ENCODE results near the gene MS4A8. TPM values are rescaled to one million over a fixed set of nuclear protein-coding genes. Genes with fewer than 3 reads are reported as not detected.
"Not testable (repeated sequence)": the region's sequence is repeated elsewhere in the genome, so short reads cannot be mapped to it uniquely, and the experiment has no call there.

MS4A8 gene
- polyA plus RNA-seq, 6 donors from 2014 or later = not detected

- no peak for ATAC-seq (ENCODE audit: low read depth in 2 of 2)
- DNase-seq = no peak
- Mint-ChIP-seq H3K27me3 (peaks cover 17 to 45% (median 44%) of the 10 kb centered on the region in 3 donors), H3K36me3 (no peaks in the 10 kb centered on the region), H3K4me3 (no peak overlapping the region), H3K27ac (peak overlapping the region in 1 of 6 donors; percentile 66), H3K9me3 (peaks cover 0 to 8% (median 4%) of the 10 kb centered on the region in 7 donors), H3K4me1 (no peaks in the 10 kb centered on the region)
These were observed 41.2 kb downstream of the MS4A8 start for GRCh38 chr11:60740573-60740972.

- Mint-ChIP-seq H3K4me3 (no peak overlapping the region), H3K27ac (peak overlapping the region in 1 of 6 donors; percentile 49), H3K36me3 (no peaks in the 10 kb centered on the region), H3K9me3 (peaks cover 0 to 9% (median 4%) of the 10 kb centered on the region in 7 donors), H3K4me1 (no peaks in the 10 kb centered on the region), H3K27me3 (peaks cover 10 to 46% (median 43%) of the 10 kb centered on the region in 3 donors)
- DNase-seq (no peak), ATAC-seq (ENCODE audit: low read depth in 2 of 2) (no peak)
These were observed 42.0 kb downstream of the MS4A8 start for GRCh38 chr11:60741421-60741820.

GRCh38 chr11:60743058-60743457, 43.6 kb downstream of the MS4A8 start:
- no peak for DNase-seq
- Mint-ChIP-seq H3K4me1 (peaks cover 0 to 4% (median 0%) of the 10 kb centered on the region in 3 donors), H3K27ac (peak overlapping the region in 1 of 6 donors; percentile 12), H3K36me3 (no peaks in the 10 kb centered on the region), H3K4me3 (no peak overlapping the region), H3K9me3 (peaks cover 0 to 9% (median 6%) of the 10 kb centered on the region in 7 donors), H3K27me3 (peaks cover 11 to 41% (median 35%) of the 10 kb centered on the region in 3 donors)
- no peak for ATAC-seq (ENCODE audit: low read depth in 2 of 2)

GRCh38 chr11:60744114-60744513, 44.7 kb downstream of the MS4A8 start:
- Mint-ChIP-seq H3K27me3 (peaks cover 5 to 31% (median 24%) of the 10 kb centered on the region in 3 donors), H3K9me3 (peaks cover 0 to 9% (median 6%) of the 10 kb centered on the region in 7 donors), H3K27ac (no peak overlapping the region), H3K36me3 (no peaks in the 10 kb centered on the region), H3K4me1 (peaks cover 0 to 4% (median 0%) of the 10 kb centered on the region in 3 donors), H3K4me3 (no peak overlapping the region)
- ATAC-seq (ENCODE audit: low read depth in 2 of 2) (no peak), DNase-seq (no peak)

- Mint-ChIP-seq H3K27ac (peak overlapping the region in 1 of 6 donors; percentile 68), H3K4me1 (peaks cover 0 to 4% (median 0%) of the 10 kb centered on the region in 3 donors), H3K36me3 (no peaks in the 10 kb centered on the region), H3K27me3 (peaks cover 14 to 52% (median 29%) of the 10 kb centered on the region in 3 donors), H3K9me3 (peaks cover 0 to 9% (median 6%) of the 10 kb centered on the region in 7 donors), H3K4me3 (no peak overlapping the region)
- ATAC-seq (ENCODE audit: low read depth in 2 of 2) (no peak), DNase-seq (no peak)
These were observed 48.0 kb downstream of the MS4A8 start for GRCh38 chr11:60747359-60747873.

GRCh38 chr11:60748225-60748624, 48.8 kb downstream of the MS4A8 start:
- Mint-ChIP-seq H3K4me1 (peaks cover 0 to 4% (median 0%) of the 10 kb centered on the region in 3 donors), H3K4me3 (no peak overlapping the region)
- no peak for ATAC-seq (ENCODE audit: low read depth in 2 of 2)

GRCh38 chr11:60748821-60749220, 49.4 kb downstream of the MS4A8 start:
- DNase-seq (no peak), ATAC-seq (ENCODE audit: low read depth in 2 of 2) (no peak)
- H3K27ac Mint-ChIP-seq = peak overlapping the region in 1 of 6 donors; percentile 60
- peaks cover 0 to 4% (median 0%) of the 10 kb centered on the region in 3 donors for H3K4me1 Mint-ChIP-seq
- H3K36me3 Mint-ChIP-seq = no peaks in the 10 kb centered on the region
- H3K9me3 Mint-ChIP-seq = peaks cover 0 to 9% (median 5%) of the 10 kb centered on the region in 7 donors
- no peak overlapping the region for H3K4me3 Mint-ChIP-seq
- H3K27me3 Mint-ChIP-seq = peaks cover 23 to 58% (median 36%) of the 10 kb centered on the region in 3 donors

More at GRCh38 chr11:60748225-60748624, 48.8 kb downstream of the MS4A8 start:
- no peak for DNase-seq
- Mint-ChIP-seq H3K27ac (no peak overlapping the region), H3K27me3 (peaks cover 21 to 60% (median 36%) of the 10 kb centered on the region in 3 donors), H3K36me3 (no peaks in the 10 kb centered on the region), H3K9me3 (peaks cover 0 to 9% (median 6%) of the 10 kb centered on the region in 7 donors)

- DNase-seq = no peak
- peaks cover 0 to 5% (median 0%) of the 10 kb centered on the region in 7 donors for H3K9me3 Mint-ChIP-seq
- no peaks in the 10 kb centered on the region for H3K36me3 Mint-ChIP-seq
- no peak for ATAC-seq (ENCODE audit: low read depth in 2 of 2)
- H3K4me3 Mint-ChIP-seq = no peak overlapping the region
- peaks cover 21 to 45% (median 23%) of the 10 kb centered on the region in 3 donors for H3K27me3 Mint-ChIP-seq
- H3K4me1 Mint-ChIP-seq = peaks cover 0 to 4% (median 0%) of the 10 kb centered on the region in 3 donors
- H3K27ac Mint-ChIP-seq = no peak overlapping the region
These were observed 51.5 kb downstream of the MS4A8 start for GRCh38 chr11:60750911-60751310.

GRCh38 chr11:60753309-60753708, 53.9 kb downstream of the MS4A8 start:
- H3K27ac Mint-ChIP-seq = no peak overlapping the region
- DNase-seq (no peak), ATAC-seq (ENCODE audit: low read depth in 2 of 2) (no peak)
- H3K4me1 Mint-ChIP-seq = no peaks in the 10 kb centered on the region
- H3K36me3 Mint-ChIP-seq = no peaks in the 10 kb centered on the region
- H3K27me3 Mint-ChIP-seq = peaks cover 19 to 36% (median 27%) of the 10 kb centered on the region in 3 donors
- no peak overlapping the region for H3K4me3 Mint-ChIP-seq
- H3K9me3 Mint-ChIP-seq = no peaks in the 10 kb centered on the region

GRCh38 chr11:60754887-60755286, 55.5 kb downstream of the MS4A8 start:
- peaks cover 19 to 41% (median 29%) of the 10 kb centered on the region in 3 donors for H3K27me3 Mint-ChIP-seq
- H3K4me3 Mint-ChIP-seq = no peak overlapping the region
- DNase-seq (no peak), ATAC-seq (ENCODE audit: low read depth in 2 of 2) (no peak)
- peaks cover 4 to 9% (median 8%) of the 10 kb centered on the region in 3 donors for H3K4me1 Mint-ChIP-seq
- no peaks in the 10 kb centered on the region for H3K36me3 Mint-ChIP-seq
- peak overlapping the region in 1 of 6 donors; percentile 59 for H3K27ac Mint-ChIP-seq
- H3K9me3 Mint-ChIP-seq = no peaks in the 10 kb centered on the region

GRCh38 chr11:60756307-60757032, 57.1 kb downstream of the MS4A8 start, which contains the start of gene MS4A15:
Gene MS4A15 (plus strand): TSS chr11:60756867. CDS start chr11:60763734, 6,867 bp downstream.
- peaks cover 10 to 16% (median 14%) of the 10 kb centered on the region in 3 donors for H3K4me1 Mint-ChIP-seq

GRCh38 chr11:60757231-60757800, 57.9 kb downstream of the MS4A8 start:
- Mint-ChIP-seq H3K4me1 (peaks cover 14 to 23% (median 18%) of the 10 kb centered on the region in 3 donors), H3K27ac (peak overlapping the region in 1 of 6 donors; percentile 69), H3K9me3 (no peaks in the 10 kb centered on the region), H3K36me3 (no peaks in the 10 kb centered on the region), H3K4me3 (no peak overlapping the region), H3K27me3 (peaks cover 15 to 37% (median 17%) of the 10 kb centered on the region in 3 donors)
- DNase-seq (no peak), ATAC-seq (ENCODE audit: low read depth in 2 of 2) (no peak)

More at GRCh38 chr11:60756307-60757032, 57.1 kb downstream of the MS4A8 start, which contains the start of gene MS4A15:
- H3K36me3 Mint-ChIP-seq = no peaks in the 10 kb centered on the region
- H3K9me3 Mint-ChIP-seq = no peaks in the 10 kb centered on the region
- H3K4me3 Mint-ChIP-seq = no peak within 1 kb of the TSS
- DNase-seq (no peak), ATAC-seq (ENCODE audit: low read depth in 2 of 2) (peak in 1 of 2 donors; percentile 27)
- H3K27me3 Mint-ChIP-seq = peaks cover 19 to 45% (median 22%) of the 10 kb centered on the region in 3 donors
- H3K27ac Mint-ChIP-seq = peak within 1 kb of the TSS in 1 of 6 donors; percentile 69

GRCh38 chr11:60758671-60759070, 59.3 kb downstream of the MS4A8 start:
- not testable (repeated sequence) for H3K36me3 Mint-ChIP-seq; H3K27ac Mint-ChIP-seq; H3K4me3 Mint-ChIP-seq; H3K9me3 Mint-ChIP-seq; ATAC-seq (ENCODE audit: low read depth in 2 of 2); DNase-seq
- Mint-ChIP-seq H3K4me1 (peaks cover 26 to 35% (median 30%) of the 10 kb centered on the region in 3 donors), H3K27me3 (peaks cover 5 to 29% (median 5%) of the 10 kb centered on the region in 3 donors)

Data from naive B cell (primary cell).